ENCODE data around the gene VDAC1. TPM values are rescaled to one million over a fixed set of nuclear protein-coding genes. Genes with fewer than 3 reads are reported as not detected.

VDAC1 gene
- total and polyA plus RNA-seq, 2 donors (not counting 3 experiments of a cell fraction or from before 2014, with no cell fraction given): 116 to 247 TPM

DNA sequence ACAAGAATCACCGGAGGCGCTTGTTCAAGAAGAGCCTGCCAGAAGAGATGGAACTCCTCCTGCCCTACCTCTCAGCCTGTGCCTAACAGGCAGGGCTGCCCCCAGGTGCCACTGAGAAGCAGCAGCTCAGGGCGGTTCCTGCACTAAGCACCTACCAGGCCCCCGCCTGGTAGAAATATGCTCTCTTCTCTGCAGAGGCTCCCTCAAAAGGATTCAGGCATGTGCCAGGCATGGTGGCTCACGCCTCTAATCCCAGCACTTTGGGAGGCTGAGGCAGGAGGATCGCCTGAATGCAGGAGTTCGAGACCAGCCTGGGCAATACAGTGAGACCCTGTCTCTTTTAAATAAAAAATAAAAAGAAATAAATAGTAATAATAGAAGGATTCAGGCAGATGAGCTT lies 6.0 kb downstream of the VDAC1 start:
- H3K9me3 ChIP-seq (replicated peaks; ENCODE audit: control insufficient read depth, insufficient read depth, low read length): no peaks in the 10 kb centered on the region
- H4K20me1 ChIP-seq (replicated peaks; ENCODE audit: control insufficient read depth, extremely low read depth, insufficient read depth, low read length): peaks cover 6% of the 10 kb centered on the region
- H3K36me3 ChIP-seq (ENCODE audit: control insufficient read depth in 2 of 2, extremely low read depth in 1 of 2, insufficient read depth in 2 of 2, low read length in 2 of 2): peaks cover 0 to 7% of the 10 kb centered on the region in 2 experiments
- H3K9me1 ChIP-seq (replicated peaks; ENCODE audit: control insufficient read depth, extremely low read depth, insufficient read depth, low read length): no peaks in the 10 kb centered on the region
- no peak overlapping the region for H2AFZ ChIP-seq (ENCODE audit: low read depth, low read length)
- no TSS peak for BruUV-seq (replicated peaks)
- H3K27ac ChIP-seq (ENCODE audit: insufficient read depth, low read depth, low read length): no peak overlapping the region
- ChIA-PET CTCF (interaction anchor here (1.5 to 1.8 kb wide), 3 partner anchors 19 to 41 kb away, joined by 4 to 9 read pairs (median 8); no protein-coding TSS in a partner anchor), POLR2A (interaction anchor here (1.4 kb wide), 1 partner anchor 41 kb away, joined by 3 read pairs; no protein-coding TSS in a partner anchor)
- no peak overlapping the region for H3K9ac ChIP-seq (replicated peaks; ENCODE audit: extremely low read depth, insufficient read depth, low read length)
- TF ChIP-seq GATA2 (IDR thresholded peaks at IDR 0.05; ENCODE audit: insufficient read depth, insufficient read length, low read depth, low read length): no peak
- TF ChIP-seq POLR2A (IDR thresholded peaks at IDR 0.05; ENCODE audit: low read depth, low read length): no peak
- H3K27me3 ChIP-seq (ENCODE audit: control insufficient read depth in 2 of 2, insufficient read depth in 2 of 2, low read length in 2 of 2): no peaks in the 10 kb centered on the region
- dilution Hi-C loops (cut with MboI; ENCODE audit: extremely low pct_ligation_motif_present, low sequenced_read_pairs) (no loop called here), intact Hi-C loops (cut with micrococcal nuclease) (no loop called here)
- FAIRE-seq (no peak), DNase-seq (ENCODE audit: low read depth, low spot score) (no peak)
- H3K4me2 ChIP-seq (ENCODE audit: insufficient read depth, low read length): no peak overlapping the region
- H3K79me2 ChIP-seq (ENCODE audit: control insufficient read depth, insufficient read depth, low read length): peaks cover 100% of the 10 kb centered on the region
- H3K4me1 ChIP-seq (ENCODE audit: control insufficient read depth, extremely low read depth, insufficient read depth, low read length): peaks cover 17% of the 10 kb centered on the region
- no peak overlapping the region for H3K4me3 ChIP-seq (replicated peaks in 1 of 3; ENCODE audit: insufficient read depth in 1 of 3, low read depth in 1 of 3, low read length in 3 of 3)

- Histone ChIP-seq H3K4me1 (ENCODE audit: control insufficient read depth, extremely low read depth, insufficient read depth, low read length) (peaks cover 19% of the 10 kb centered on the region), H3K27me3 (ENCODE audit: control insufficient read depth in 2 of 2, insufficient read depth in 2 of 2, low read length in 2 of 2) (no peaks in the 10 kb centered on the region), H3K79me2 (ENCODE audit: control insufficient read depth, insufficient read depth, low read length) (peaks cover 100% of the 10 kb centered on the region), H3K9me3 (replicated peaks; ENCODE audit: control insufficient read depth, insufficient read depth, low read length) (no peaks in the 10 kb centered on the region), H3K9ac (replicated peaks; ENCODE audit: extremely low read depth, insufficient read depth, low read length) (no peak overlapping the region), H2AFZ (ENCODE audit: low read depth, low read length) (no peak overlapping the region), H3K9me1 (replicated peaks; ENCODE audit: control insufficient read depth, extremely low read depth, insufficient read depth, low read length) (no peaks in the 10 kb centered on the region), H3K36me3 (ENCODE audit: control insufficient read depth in 2 of 2, extremely low read depth in 1 of 2, insufficient read depth in 2 of 2, low read length in 2 of 2) (peaks cover 0 to 7% of the 10 kb centered on the region in 2 experiments), H3K4me2 (ENCODE audit: insufficient read depth, low read length) (no peak overlapping the region), H4K20me1 (replicated peaks; ENCODE audit: control insufficient read depth, extremely low read depth, insufficient read depth, low read length) (peaks cover 6% of the 10 kb centered on the region), H3K4me3 (replicated peaks in 1 of 3; ENCODE audit: insufficient read depth in 1 of 3, low read depth in 1 of 3, low read length in 3 of 3) (no peak overlapping the region), H3K27ac (ENCODE audit: insufficient read depth, low read depth, low read length) (no peak overlapping the region)
- dilution Hi-C loops (cut with MboI; ENCODE audit: extremely low pct_ligation_motif_present, low sequenced_read_pairs): no loop called here
- intact Hi-C loops (cut with micrococcal nuclease): no loop called here
- no peak for FAIRE-seq
- ChIA-PET CTCF (interaction anchor here (1.3 to 1.8 kb wide), 3 partner anchors 20 to 41 kb away, joined by 5 to 9 read pairs (median 8); no protein-coding TSS in a partner anchor), POLR2A (interaction anchor here (1.4 kb wide), 1 partner anchor 42 kb away, joined by 3 read pairs; no protein-coding TSS in a partner anchor)
- no peak for TF ChIP-seq POLR2A (IDR thresholded peaks at IDR 0.05; ENCODE audit: low read depth, low read length)
- TF ChIP-seq MAX (IDR thresholded peaks at IDR 0.05; ENCODE audit: insufficient read depth, insufficient read length): no peak
- TF ChIP-seq GATA2 (IDR thresholded peaks at IDR 0.05; ENCODE audit: insufficient read depth, insufficient read length, low read depth, low read length): no peak
- TF ChIP-seq CTCF (IDR thresholded peaks at IDR 0.05; ENCODE audit: extremely low read depth in 1 of 2, insufficient read depth in 1 of 2, low read depth in 1 of 2, low read length in 2 of 2): no peak
- no peak for TF ChIP-seq FOS (IDR thresholded peaks at IDR 0.05; ENCODE audit: borderline replicate concordance, insufficient read depth, low read length)
- TF ChIP-seq EZH2 (IDR thresholded peaks at IDR 0.05; ENCODE audit: borderline replicate concordance, low read depth, low read length, severe bottlenecking): no peak
- TF ChIP-seq MYC (IDR thresholded peaks at IDR 0.05; ENCODE audit: low read depth, low read length): no peak
- TF ChIP-seq POLR2AphosphoS5 (IDR thresholded peaks at IDR 0.05; ENCODE audit: insufficient read depth, low read depth, low read length): no peak
- TF ChIP-seq JUN (IDR thresholded peaks at IDR 0.05; ENCODE audit: borderline replicate concordance, insufficient read depth, insufficient read length, low read depth): no peak
- BruUV-seq (replicated peaks): no TSS peak
- no peak for DNase-seq (ENCODE audit: low read depth, low spot score)
Measured at GRCh38 chr5:133998042-133998441, 6.7 kb downstream of the VDAC1 start.

Measured in endothelial cell of umbilical vein (primary cell).